ENCODE measurements around the gene EEF1A2.
"Not testable (repeated sequence)": the region's sequence is repeated elsewhere in the genome, so short reads cannot be mapped to it uniquely, and the experiment has no call there.

EEF1A2 gene

GRCh38 chr20:63484236-63484635, 14.6 kb downstream of the EEF1A2 start:
- no peak for DNase-seq

GRCh38 chr20:63483834-63484233, 15.0 kb downstream of the EEF1A2 start:
- no peak for DNase-seq

GRCh38 chr20:63482021-63482587, 16.8 kb downstream of the EEF1A2 start:
- DNase-seq, result no peak

GRCh38 chr20:63481503-63481902, 17.4 kb downstream of the EEF1A2 start:
- no peak for DNase-seq

DNA sequence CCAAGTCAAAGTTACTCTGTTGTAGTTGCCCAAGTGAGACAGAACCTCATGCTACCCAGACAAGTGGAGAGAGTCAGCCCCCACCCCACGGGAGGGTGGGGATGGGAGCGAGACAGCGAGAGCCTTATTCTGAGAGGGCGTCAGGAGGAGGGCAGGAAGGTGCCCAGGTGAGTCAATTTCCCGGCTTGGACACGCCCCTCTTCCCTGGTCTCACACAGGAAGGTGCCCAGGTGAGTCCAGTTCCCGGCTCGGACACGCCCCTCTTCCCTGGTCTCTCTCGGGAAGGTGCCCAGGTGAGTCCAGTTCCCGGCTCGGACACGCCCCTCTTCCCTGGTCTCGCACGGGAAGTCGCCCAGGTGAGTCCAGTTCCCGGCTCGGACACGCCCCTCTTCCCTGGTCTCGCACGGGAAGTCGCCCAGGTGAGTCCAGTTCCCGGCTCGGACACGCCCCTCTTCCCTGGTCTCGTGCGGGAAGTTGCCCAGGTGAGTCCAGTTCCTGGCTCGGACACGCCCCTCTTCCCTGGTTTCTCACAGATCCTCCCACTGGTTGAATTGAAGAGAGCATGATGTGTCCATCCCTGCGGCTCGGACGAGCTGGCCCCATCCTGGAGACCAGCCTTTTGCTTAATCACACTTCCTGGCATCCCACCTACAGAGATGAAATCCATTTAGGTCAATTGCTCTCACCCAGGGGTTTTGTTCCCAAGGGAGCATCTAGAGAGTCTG, 19.0 kb downstream of the EEF1A2 start:
- DNase-seq, result not testable (repeated sequence)

GRCh38 chr20:63478346-63479302, 20.3 kb downstream of the EEF1A2 start:
- no peak for DNase-seq

DNA sequence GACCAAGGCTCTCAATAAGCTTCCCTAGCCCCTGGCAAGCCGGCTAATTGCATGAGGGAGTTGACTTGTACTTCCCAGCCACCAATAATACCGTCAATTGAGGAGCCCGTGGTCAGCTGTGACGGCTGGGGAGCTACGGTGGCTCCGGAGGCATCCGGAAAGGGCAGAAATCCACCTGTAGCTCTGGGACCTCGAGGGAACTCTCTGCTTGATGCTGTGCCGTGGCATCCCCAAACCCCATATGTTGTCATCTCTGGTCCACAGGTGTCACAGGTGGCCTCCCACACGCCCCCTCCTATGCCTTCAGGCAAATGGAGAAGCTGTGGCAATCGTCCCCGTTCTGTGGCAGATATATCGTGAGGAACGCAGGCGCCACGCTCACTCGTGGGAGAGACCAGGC, 20.9 kb downstream of the EEF1A2 start:
- no peak for DNase-seq

- DNase-seq, result no peak
These were observed 21.7 kb downstream of the EEF1A2 start for GRCh38 chr20:63477061-63477616.

DNA sequence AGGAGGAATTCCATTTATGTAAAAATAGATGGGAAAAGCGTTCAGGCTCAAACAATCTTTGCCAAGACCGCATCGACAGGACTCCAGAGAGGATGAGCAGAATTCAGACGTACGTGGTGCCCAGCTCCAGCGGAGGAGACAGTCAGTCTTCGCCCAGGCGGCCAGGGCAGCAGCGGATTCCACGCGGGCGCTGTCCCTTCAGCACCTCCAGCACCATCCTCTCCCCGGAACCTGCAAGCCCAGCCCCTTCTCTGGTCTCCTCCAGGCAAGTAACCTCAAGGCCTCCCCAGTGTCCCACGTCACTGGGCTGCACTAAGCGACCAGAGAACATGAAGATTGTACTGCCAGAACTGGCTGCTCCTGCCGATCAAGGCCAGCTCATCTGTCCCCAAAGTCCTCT, 23.7 kb downstream of the EEF1A2 start:
- peak; percentile 57 for DNase-seq

DNA sequence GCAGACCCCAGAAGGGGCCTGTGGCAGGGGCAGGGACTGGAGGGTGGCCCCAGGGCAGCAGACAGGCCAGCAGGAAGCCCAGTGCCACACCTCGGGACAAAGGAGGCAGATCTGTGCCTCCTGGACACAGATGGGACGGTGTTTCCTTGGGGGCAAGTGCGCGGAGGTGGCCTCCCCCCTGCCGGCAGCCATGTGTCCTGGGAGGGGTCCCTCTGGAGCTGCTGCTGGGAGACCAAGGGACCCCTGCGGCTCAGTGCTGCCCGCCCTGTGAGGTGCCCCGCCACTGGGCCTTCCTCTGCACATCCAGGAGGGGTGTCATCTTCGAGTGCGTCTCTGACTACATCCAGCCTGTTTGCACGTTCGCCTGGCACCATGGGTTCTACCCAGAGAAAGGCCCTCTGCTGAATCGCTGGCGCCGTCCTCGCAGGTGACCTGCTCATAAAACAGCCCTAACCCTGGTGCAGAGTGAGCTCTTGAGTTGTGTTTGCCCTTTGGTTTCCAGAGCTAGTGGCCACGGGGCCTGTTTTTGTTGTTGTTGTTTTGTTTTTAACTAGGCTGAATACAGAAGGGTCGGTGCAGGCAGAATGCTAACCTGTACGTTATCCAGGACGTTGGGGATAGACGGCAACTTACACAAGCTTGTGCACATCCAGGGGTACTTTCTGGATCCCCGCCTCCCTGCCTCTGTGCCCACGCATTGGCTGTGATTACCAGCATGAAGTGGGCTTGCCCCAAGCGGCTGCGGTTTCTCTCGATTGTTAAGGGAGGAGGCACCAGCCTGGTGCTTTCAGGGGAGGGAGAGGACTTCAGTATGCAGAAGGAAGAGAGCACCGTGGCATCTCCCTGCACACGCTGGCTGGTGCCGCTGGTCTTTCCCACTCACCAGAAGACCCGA, 25.1 kb downstream of the EEF1A2 start:
- DNase-seq, result peak; percentile 40

DNA sequence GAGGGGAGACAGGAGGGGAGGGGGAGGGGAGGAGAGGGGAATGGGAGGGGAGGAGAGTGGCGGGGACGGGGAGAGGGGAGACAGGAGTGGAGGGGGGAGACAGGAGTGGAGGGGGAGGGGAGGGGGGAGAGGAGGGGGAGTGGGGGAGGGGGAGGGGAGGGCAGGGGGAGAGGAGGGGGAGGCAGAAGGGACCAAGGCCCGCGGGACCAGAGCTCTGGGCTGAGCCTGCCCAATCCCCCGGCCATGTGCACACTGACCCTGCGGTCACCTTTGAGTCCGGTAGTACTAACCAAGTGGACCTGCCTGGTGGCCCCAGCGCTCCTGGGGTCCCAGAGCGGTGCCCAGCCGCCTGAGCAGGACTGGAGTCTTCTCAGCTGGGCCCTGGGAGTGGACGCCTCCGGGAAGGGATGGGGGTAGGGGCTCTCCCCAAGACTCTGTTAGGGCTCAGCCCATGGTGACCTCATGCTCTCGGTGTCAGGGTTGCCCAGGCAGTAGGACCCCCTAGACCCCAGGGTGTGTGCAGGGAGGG, 26.0 kb downstream of the EEF1A2 start:
- no peak for DNase-seq

- DNase-seq, result no peak
These were observed 26.7 kb downstream of the EEF1A2 start, which contains the start of gene KCNQ2 for GRCh38 chr20:63471981-63472831. KCNQ2 (minus strand) TSS chr20:63472655; CDS start chr20:63472463, 192 bp downstream.

DNA sequence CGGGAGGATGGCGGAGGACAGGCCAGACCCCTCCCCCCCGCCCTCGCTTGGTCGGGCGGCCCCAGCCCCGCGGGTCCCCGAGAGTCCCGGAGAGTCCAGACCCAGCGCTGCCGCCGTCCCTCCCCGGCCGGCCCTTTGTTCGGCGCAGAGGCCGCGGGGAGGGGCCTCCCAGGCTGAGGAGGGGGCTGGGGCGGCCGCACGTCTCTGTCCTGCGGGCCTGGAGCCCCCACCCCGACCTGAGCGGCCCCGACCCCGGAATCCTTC, 27.2 kb downstream of the EEF1A2 start:
- no peak for DNase-seq

DNA sequence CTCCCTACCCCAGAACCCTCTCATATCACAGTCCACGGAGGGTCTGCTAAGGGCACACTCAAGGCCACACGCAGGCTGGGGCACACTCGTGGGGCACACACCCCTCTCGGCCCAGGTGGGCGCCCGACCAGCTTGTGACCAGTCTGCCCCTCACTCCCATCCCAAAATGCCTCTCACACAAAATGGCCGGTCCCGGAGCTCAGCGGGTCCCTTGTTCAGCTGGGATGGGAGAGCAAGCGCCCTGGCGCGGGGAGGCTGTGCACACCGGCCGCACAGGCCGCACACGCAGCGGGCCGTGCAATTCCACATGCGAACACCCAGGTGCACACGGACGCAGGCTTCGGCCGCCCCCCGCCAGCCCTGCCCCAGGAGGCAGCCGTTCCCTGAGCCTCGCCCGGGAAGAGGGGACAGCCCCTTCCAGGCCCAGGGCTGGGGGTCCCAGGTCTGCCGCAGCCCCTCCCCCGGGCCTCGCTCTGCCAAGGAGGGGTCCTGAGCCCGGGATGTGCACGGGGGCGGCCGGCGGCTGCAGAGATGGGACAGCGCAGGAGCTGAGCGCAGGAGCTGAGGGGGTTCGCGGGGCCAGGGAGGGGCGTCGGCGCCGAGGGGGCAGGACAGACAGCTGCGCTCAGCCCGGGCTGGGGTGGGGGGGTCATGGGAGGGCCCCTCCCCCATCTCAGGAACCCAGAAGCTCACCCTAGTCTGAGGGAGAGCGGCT, 27.7 kb downstream of the EEF1A2 start:
- no peak for DNase-seq

DNA sequence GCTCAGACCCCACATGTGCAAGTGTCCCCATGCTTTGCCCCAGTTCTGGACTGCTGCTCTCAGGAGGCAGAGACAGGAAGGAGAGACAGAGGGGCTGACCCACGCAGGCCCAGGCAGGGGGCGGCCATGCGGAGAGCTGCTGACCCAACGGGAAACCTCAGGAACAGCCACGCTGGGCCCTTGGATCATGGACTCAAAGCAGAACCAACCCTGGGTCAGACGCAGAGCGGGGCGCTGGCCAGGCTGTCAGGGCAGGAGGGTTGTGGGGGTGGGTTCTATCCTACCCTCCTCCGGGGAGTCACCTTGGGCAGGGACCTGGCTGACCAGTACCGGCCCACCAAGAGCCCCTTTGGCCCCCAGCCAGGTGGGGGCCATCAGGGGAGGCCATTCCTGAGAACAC, 28.5 kb downstream of the EEF1A2 start:
- DNase-seq, result no peak

- no peak for DNase-seq
These were observed 29.2 kb downstream of the EEF1A2 start for GRCh38 chr20:63469713-63470101.

DNA sequence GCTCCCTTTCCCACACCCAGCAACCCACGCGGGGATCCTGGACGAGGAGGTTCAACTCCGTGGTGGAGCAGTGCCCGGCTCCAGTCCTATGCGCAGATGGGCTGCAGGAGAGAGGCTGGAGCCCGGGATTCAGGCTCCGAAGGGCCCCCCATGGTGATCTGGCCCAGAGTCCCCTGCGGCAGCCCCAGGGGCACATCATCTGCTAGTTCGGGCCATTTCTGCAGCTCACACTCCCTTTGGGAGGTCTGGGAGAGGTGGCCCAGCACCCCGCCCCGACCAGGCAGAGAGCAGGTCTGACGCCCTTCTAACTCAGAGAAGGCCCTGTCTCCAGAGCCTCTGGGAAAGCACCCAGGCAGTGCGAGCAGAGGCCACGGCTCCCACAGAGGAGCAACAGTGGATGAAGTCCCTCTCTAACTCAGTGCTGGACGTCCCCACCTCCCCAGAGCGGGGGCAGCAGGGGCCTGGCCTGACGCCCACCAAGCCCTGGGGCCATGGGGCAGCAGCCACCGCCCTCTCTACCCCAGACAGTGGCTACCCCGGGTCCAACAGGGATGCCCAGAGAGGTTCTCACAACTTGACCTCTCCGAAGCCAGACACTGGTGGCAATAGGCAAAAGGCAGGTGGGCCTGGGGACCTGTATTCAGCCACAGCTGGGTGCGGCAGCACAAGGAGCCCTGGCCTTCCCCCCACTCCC, 29.7 kb downstream of the EEF1A2 start:
- no peak for DNase-seq

DNA sequence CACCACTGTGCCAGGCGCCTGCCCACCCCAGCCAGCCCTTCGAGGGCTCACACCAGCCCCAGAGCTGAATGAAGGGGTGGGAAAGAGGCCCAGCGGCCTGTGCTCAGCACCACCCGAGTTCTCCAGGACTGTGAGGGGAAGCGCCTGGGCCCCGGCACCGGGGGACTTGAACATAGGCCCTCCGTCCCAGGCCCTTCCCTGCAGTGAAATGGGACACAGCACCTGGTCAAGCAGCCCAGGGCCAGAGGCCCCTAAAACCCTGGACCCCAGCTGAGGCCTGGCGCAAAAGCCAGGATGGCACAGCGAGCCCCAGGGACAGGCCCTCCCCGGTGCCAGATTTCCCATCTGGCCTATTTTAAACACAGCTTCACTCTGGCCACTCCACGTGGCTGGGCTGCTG, 30.5 kb downstream of the EEF1A2 start:
- no peak for DNase-seq

GRCh38 chr20:63467294-63468083, 31.4 kb downstream of the EEF1A2 start:
- DNase-seq, result no peak

Measured in hematopoietic multipotent progenitor cell treated with erythropoietin and hydrocortisone succinate and interleukin-3 and kit ligand, for 4 days (in vitro differentiated cells).